Aorta (tissue), 5 donors: ENCODE data around the gene LRRC8D. TPM values are rescaled to one million over a fixed set of nuclear protein-coding genes. Genes with fewer than 3 reads are reported as not detected.

ENCODE experiments used
- ATAC-seq: fragments of 200-7000 bp; cut with Tn5 transposase; one replicate; pipeline ENCODE4 v1.9.1; 2022; ENCODE audit warnings: moderate library complexity; ENCODE audit not compliant: low FRiP score
- DNase-seq, 2 donors: peaks; one replicate each; pipeline ENCODE4 v3.0.0-alpha.2; 2020
- H3K27ac ChIP-seq, 2 donors: one replicate each; pipeline ENCODE4 v1.5.1; 2013; ENCODE audit warnings: low read length in 2 of 2, mild to moderate bottlenecking in 2 of 2, moderate library complexity in 2 of 2, control low read depth in 1 of 2, inconsistent platforms in 1 of 2, low read depth in 1 of 2
- H3K27me3 ChIP-seq, 2 donors: one replicate each; pipeline ENCODE4 v1.6.1; 2013; ENCODE audit warnings: control low read depth in 1 of 2, low read length in 1 of 2, mild to moderate bottlenecking in 1 of 2, moderate library complexity in 1 of 2; ENCODE audit not compliant: insufficient read depth in 2 of 2, control insufficient read depth in 1 of 2
- H3K36me3 ChIP-seq, 2 donors: one replicate each; pipeline ENCODE4 v1.6.1; 2013; ENCODE audit warnings: control low read depth in 1 of 2, low read length in 1 of 2, mild to moderate bottlenecking in 1 of 2; ENCODE audit not compliant: insufficient read depth in 2 of 2, control insufficient read depth in 1 of 2
- H3K4me1 ChIP-seq, 2 donors: one replicate each; pipeline ENCODE4 v1.6.1; 2013; ENCODE audit warnings: low read length in 2 of 2, control low read depth in 1 of 2, mild to moderate bottlenecking in 1 of 2, moderate library complexity in 1 of 2; ENCODE audit not compliant: insufficient read depth in 2 of 2, control insufficient read depth in 1 of 2
- H3K4me3 ChIP-seq, 2 donors: one replicate each; pipeline ENCODE4 v1.5.1; 2013; ENCODE audit warnings: low read length in 2 of 2, control low read depth in 1 of 2, mild to moderate bottlenecking in 1 of 2
- H3K9me3 ChIP-seq: one replicate; pipeline ENCODE4 v1.6.1; 2013; ENCODE audit warnings: mild to moderate bottlenecking, low read length; ENCODE audit not compliant: control insufficient read depth
- WGBS, 2 donors: extraction: QIAGEN DNeasy Blood & Tissue Kit; methylation state at CpG; one replicate each; pipeline ENCODE4 v1.1.7; 2013; 5-methylcytosine and 5-hydroxymethylcytosine counted together
- intact Hi-C, 2 donors: fragments of 100-400 bp; cut with DNase I; formaldehyde crosslinking; loops; one replicate each; pipeline versions ENCODE4 v1.14.2 to v1.15.0; 2022
- polyA plus RNA-seq, 2 donors: library from polyadenylated mRNA; stranded (reverse); fragments of 200-250 nt; gene quantifications; one replicate each; pipeline ENCODE4 v1.2.3, GENCODE V29; 2013
- total RNA-seq, 2 donors: library from RNA; stranded (reverse); fragmentation: NEBNext Ultra II Directional; extraction: Animal tissue kit (Norgen Biotek cat#: 25700); gene quantifications; one replicate each; pipeline ENCODE4 v1.2.1, GENCODE V29; 2021
- donor health status: healthy with polysubstance abuse.
- donor health status: Bipolar disorder and iron deficiency.
- donor health status: DM: no; HTN: no; CAD: no.
- donor health status: DM: no; HTN: no; CAD: no.
- donor health status: DM: yes; HTN: yes; CAD: no.

The LRRC8D gene
- total and polyA plus RNA-seq, 4 donors: 0.38 to 10.3 (median 4.0) TPM

GRCh38 chr1:89939059-89939570 is 118.3 kb downstream of the LRRC8D start:
- H3K36me3 ChIP-seq: no peaks in the 10 kb centered on the region
- no peaks in the 10 kb centered on the region for H3K9me3 ChIP-seq
- ATAC-seq (no peak), DNase-seq (no peak)
- H3K27ac ChIP-seq: no peak overlapping the region
- H3K4me3 ChIP-seq: no peak overlapping the region
- 77 to 83% methylated on average over 7 of the region's 7 CpGs for WGBS, 2 donors
- intact Hi-C loops: no loop called here
- H3K4me1 ChIP-seq: no peaks in the 10 kb centered on the region
- H3K27me3 ChIP-seq: no peaks in the 10 kb centered on the region

GRCh38 chr1:89939693-89940438 is 119.0 kb downstream of the LRRC8D start:
- no peak for ATAC-seq
- WGBS, 2 donors: 94 to 97% methylated on average over 9 of the region's 9 CpGs
- Histone ChIP-seq H3K27me3 (no peaks in the 10 kb centered on the region), H3K4me3 (no peak overlapping the region), H3K27ac (no peak overlapping the region), H3K36me3 (no peaks in the 10 kb centered on the region), H3K4me1 (no peaks in the 10 kb centered on the region), H3K9me3 (no peaks in the 10 kb centered on the region)
- DNase-seq: no peak
- intact Hi-C loops: no loop called here

GRCh38 chr1:89941110-89941766 is 120.4 kb downstream of the LRRC8D start:
- ATAC-seq (peak; percentile 19), DNase-seq (no peak)
- intact Hi-C loops: no loop called here
- Histone ChIP-seq H3K27me3 (no peaks in the 10 kb centered on the region), H3K9me3 (no peaks in the 10 kb centered on the region), H3K36me3 (no peaks in the 10 kb centered on the region), H3K4me1 (no peaks in the 10 kb centered on the region), H3K4me3 (no peak overlapping the region), H3K27ac (no peak overlapping the region)
- WGBS, 2 donors: 92 to 94% methylated on average over 6 of the region's 6 CpGs

- 89 to 91% methylated on average over 2 of the region's 2 CpGs for WGBS, 2 donors
- Histone ChIP-seq H3K27me3 (no peaks in the 10 kb centered on the region), H3K9me3 (no peaks in the 10 kb centered on the region), H3K36me3 (no peaks in the 10 kb centered on the region), H3K4me1 (no peaks in the 10 kb centered on the region), H3K27ac (no peak overlapping the region), H3K4me3 (no peak overlapping the region)
- intact Hi-C loops: no loop called here
- DNase-seq (no peak), ATAC-seq (no peak)
These were observed 121.2 kb downstream of the LRRC8D start for GRCh38 chr1:89942014-89942413.

- ATAC-seq (no peak), DNase-seq (no peak)
- WGBS, 2 donors: 58 to 61% methylated on average over 8 of the region's 8 CpGs
- Histone ChIP-seq H3K27ac (no peak overlapping the region), H3K4me1 (no peaks in the 10 kb centered on the region), H3K36me3 (no peaks in the 10 kb centered on the region), H3K9me3 (no peaks in the 10 kb centered on the region), H3K27me3 (peaks cover 0 to under 1% of the 10 kb centered on the region in 2 donors), H3K4me3 (no peak overlapping the region)
- intact Hi-C loops: no loop called here
These were observed 122.2 kb downstream of the LRRC8D start for GRCh38 chr1:89942825-89943658.

- DNase-seq (no peak), ATAC-seq (no peak)
- no peaks in the 10 kb centered on the region for H3K4me1 ChIP-seq
- WGBS, 2 donors: 54 to 60% methylated on average over 5 of the region's 5 CpGs
- no peaks in the 10 kb centered on the region for H3K36me3 ChIP-seq
- no peak overlapping the region for H3K4me3 ChIP-seq
- intact Hi-C loops: no loop called here
- no peak overlapping the region for H3K27ac ChIP-seq
- peaks cover 0 to 3% of the 10 kb centered on the region in 2 donors for H3K27me3 ChIP-seq
- H3K9me3 ChIP-seq: no peaks in the 10 kb centered on the region
These were observed 123.3 kb downstream of the LRRC8D start for GRCh38 chr1:89943846-89944781.

GRCh38 chr1:89945852-89946476 is 125.1 kb downstream of the LRRC8D start:
- DNase-seq (no peak), ATAC-seq (no peak)
- Histone ChIP-seq H3K9me3 (no peaks in the 10 kb centered on the region), H3K4me1 (no peaks in the 10 kb centered on the region), H3K27ac (no peak overlapping the region), H3K27me3 (peaks cover 0 to 3% of the 10 kb centered on the region in 2 donors), H3K36me3 (no peaks in the 10 kb centered on the region), H3K4me3 (no peak overlapping the region)
- 89 to 91% methylated on average over 5 of the region's 5 CpGs for WGBS, 2 donors
- intact Hi-C loops: no loop called here
